Activated CD4-positive, CD25-positive, alpha-beta regulatory T cell treated with anti-CD3 and anti-CD28 coated beads, Interleukin-2, amount 50 U/mL, for 16 hours (primary cell): Measurements from ENCODE around the gene C11orf68.
"Not testable (repeated sequence)": the region's sequence is repeated elsewhere in the genome, so short reads cannot be mapped to it uniquely, and the experiment has no call there.

Experiments
- DNase-seq: peaks from one replicate; pipeline ENCODE4 v3.0.0-alpha.2; 2020; ENCODE audit warnings: low read depth, low spot score

Gene C11orf68

DNA sequence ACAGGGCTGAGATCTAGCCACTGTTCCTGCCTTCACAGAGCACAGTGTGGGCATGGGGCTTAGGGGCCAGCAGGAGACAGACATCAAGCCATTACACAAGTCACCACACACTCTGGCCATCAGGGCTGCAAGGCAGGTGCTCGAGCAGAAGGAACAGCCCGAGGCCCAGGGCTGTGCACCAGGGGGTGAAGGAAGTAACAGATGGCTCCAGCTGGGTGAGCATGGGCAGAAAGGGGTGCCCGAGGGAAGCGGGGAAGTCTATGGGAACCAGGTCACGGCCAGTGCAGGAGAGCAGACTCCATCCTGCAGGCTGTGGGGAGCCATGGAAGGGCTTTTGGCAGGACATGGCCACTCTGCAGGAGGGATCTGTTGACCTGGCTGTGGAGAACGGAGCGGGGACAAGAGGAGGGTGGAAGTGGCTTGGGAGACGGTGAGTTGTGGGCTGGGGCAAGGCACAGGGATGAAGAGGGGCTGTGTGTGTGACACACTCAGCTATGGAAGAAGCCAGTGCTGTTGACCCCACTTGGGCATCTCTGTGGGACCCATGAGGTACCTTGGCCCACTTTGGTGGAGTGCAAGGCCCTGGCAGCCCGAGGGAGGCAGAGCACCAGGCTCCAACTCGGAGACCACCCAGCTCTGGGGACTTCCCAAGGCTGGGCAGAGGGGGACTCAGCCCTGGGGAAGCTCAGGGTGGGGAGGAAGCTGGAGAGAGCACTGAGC, 3.6 kb downstream of the C11orf68 start:
- DNase-seq = no peak

DNA sequence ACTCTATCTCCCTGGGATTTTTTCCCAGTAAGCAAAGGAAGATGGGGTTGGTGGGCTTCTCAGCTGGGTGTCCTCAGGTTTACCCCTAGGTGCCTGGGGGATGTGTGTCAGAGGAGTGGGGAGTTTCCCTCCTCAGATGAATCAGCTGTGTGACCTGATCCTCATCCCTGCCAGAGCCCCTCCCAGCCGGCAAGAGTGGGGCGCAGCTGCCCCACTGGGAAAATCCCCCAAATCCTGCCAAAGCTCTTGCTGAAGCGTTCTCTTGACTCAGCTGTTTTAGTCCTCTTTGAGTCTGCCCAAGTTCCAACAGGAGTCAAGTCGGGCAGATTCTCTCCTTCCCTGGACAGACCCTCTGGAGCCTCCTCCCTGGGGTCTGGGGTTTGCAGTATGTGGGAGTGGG, 6.0 kb downstream of the C11orf68 start:
- no peak for DNase-seq

GRCh38 chr11:65911682-65912568, 6.9 kb downstream of the C11orf68 start:
- no peak for DNase-seq

DNA sequence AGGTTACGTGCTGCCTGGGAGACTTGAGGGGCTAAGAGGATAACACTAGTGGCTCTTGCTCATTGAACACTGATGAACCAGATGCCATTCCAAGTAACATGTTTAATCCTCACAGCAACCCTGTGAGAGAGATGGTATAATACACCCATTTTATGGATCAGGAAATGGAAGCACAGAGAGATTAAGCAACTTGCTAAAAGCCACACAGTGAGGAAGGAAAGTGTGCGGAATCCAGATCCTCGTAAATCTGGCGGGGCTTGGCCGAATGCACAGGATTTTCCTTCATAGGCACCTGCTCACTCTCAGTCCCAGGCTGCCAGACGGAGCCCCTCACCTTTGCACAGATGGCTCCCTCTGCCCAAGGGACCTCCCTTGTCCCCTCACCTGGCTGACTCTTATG, 11.0 kb downstream of the C11orf68 start:
- no peak for DNase-seq

DNA sequence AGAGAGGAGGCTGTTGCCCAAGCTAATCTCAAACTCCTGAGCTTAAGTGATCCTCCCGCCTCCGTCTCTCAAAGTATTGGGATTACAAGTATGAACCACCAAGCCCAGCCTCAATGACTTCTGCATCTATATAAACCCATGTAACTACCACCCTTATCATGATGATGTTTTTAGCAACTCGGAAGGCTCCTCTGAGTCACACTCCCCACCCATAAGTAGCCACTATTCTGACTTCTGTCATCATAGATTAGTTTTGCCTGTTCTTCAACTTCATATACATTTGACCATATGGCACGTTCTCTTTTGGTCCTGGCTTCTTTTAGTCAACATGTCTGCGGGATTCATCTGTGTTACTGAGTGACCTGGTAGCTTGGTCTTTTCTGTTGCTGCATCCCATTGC, 12.3 kb downstream of the C11orf68 start:
- DNase-seq = no peak

- DNase-seq = no peak
Measured at GRCh38 chr11:65903715-65904114, 15.1 kb downstream of the C11orf68 start.

- no peak for DNase-seq
Measured at GRCh38 chr11:65903068-65903481, 15.8 kb downstream of the C11orf68 start.

- no peak for DNase-seq
Measured at GRCh38 chr11:65900899-65901180, 18.0 kb downstream of the C11orf68 start.

- peak; percentile 85 for DNase-seq
Measured at GRCh38 chr11:65900125-65900898, 18.6 kb downstream of the C11orf68 start, which contains the start of gene FOSL1. Gene FOSL1, minus strand, starts transcription at chr11:65900388. Its CDS starts 49 bp downstream, at chr11:65900339.

GRCh38 chr11:65899356-65900124, 19.3 kb downstream of the C11orf68 start:
- DNase-seq = no peak

DNA sequence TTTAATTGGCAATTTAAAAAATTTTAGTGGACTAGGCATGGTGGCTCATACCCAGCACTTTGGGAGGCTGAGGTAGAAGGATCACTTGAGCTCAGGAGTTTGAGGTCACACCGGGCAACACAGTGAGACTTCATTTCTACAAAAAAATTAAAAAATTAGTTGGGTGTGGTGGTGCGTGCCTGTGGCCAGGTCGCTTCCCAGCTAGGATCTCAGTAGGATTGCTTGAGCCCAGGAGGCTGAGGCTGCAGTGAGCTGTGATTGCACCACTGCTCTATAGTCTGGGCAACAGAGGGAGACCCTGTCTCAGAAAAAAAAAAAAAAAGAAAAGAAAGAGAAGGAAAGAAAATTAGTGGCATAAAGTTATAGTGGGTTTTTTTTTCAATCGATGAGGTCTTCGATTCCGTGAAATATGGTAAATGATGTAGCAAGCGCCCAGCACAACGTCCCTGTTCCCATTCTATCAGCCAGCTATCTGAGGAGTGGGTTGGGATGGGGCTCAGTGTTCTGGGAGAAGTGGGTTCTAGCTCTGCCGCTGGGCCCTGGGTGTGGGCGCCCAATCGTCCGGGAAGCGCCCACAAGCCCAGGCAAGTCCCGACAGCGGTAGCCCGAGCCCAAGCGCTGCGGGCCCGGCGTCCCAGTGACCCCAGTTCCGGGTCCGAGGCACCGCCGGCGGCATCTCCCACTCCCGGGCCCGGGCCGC, 20.1 kb downstream of the C11orf68 start:
- no peak for DNase-seq

GRCh38 chr11:65897020-65897471, 21.8 kb downstream of the C11orf68 start:
- no peak for DNase-seq

DNA sequence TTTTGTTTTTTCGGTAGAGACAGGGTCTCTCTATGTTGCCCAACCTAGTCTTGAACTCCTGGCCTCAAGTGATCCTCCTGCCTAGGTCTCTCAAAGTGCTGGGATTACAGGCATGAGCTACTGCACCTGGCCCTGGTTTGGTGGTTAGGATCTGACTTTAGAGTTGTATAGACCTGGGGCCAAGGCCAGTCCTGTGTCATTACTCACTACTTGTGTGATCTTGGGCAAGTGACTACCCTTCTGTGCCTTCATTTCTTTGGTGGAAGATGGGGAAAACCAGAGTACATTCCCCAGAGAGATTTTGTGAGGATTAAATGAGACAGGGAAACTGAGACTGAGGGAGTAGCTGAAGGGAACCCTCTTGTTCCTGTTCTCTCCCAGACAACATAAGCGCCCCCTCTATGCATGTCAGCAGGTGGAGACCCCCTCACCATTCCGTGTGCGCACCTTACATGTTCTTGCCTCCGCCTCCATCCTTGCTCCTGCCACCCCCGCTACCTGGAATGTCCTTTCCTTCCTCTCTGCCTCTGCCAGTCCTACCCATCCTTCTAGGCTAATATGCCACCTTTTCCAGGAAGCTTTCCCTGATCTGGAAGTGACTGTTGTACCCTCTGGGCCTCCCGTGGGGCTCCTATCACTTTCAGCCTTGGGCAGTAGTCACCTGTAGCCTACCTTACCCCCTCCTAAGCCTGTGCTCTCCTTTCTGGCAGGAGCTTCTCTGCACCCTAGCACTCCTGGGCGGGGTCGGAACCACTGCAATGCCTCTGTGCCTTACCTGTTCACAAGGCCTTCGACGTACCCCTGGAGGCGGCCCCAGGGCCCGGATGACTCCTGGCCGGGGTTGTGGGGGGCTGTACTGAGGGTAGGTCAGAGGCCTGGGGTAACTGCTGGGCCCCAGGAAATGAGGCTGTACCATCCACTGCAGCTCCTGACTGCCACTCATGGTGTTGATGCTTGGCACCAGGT, 22.5 kb downstream of the C11orf68 start:
- no peak for DNase-seq

DNA sequence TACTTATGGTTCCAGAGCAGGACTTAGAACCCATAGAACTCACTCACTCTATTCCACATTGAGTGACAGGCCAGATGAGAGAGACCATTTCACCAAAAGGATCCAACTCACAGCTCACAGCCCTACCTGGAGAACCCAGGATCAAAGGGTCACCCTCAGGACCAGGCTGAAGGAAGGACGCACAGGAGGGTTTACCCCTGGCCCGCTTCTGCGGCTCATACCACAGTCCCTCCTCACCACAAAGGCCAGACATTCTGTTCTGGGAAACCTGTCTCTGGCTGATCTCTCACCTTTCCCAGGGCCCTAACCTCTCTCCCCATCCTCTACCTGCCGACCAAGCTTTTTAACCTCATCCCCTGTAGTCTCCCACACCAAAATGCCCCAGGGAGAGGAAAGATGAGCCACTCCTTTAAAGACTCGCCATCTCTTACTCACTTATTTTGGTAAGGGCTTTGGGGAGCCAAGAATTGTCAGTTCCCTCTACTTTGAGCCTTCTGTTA, 23.3 kb downstream of the C11orf68 start:
- DNase-seq = no peak

DNA sequence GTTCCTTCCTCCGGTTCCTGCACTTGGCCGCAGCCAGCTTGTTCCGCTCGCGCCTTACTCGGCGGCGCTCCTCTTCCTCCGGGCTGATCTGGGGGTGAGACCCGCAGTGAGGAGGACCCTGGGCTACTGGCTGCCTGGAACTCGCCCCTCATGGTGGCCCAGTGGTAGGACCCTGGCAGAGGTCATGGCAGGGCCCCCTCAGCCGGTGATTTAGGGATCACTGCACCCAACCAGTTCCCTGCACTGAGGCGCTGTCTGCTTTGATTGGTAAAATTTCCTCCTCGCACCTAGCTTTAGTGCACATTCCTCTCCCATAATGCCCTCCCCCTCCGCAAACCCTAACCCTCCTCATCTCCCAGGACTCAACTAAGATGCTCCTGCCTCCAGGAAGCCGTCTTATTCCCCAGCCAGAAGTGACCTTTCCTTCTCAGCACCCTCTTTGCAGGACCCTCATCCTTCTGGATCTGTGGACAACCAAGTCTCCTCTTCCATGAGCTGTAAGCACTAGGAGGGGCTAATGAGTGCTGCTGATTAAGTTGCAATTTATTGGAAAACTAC, 24.7 kb downstream of the C11orf68 start:
- no peak for DNase-seq

GRCh38 chr11:65892661-65893317, 26.1 kb downstream of the C11orf68 start:
- no peak for DNase-seq

DNA sequence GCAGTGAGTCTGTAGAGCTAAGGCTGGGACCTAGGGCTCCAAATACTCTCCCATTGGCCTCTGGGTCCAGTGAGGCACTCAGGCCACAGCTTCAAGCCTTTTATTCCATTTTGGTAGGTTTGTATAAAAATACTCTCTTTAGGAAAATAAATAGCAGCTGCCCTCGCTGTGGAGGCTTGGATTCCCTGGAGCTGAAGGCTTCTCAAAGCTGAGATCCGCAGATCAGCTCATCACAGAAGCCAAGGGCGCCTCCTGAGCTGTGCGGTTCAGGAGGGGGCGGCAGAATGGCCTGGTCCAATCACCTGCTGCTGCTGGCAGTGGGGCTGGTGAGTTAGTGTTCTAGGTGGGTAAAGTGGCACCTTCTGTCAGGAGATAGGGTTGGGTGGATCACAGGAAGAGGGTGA, 26.7 kb downstream of the C11orf68 start:
- not testable (repeated sequence) for DNase-seq
